Erythroblast (primary cell): ENCODE results near the gene AMPD2.

Experiments used
- GATA1 ChIP-seq: IDR thresholded peaks from 2 replicates; pipeline ENCODE4 v1.6.1; 2011; ENCODE audit warnings: low read depth, mild to moderate bottlenecking, control low read depth, low read length, moderate library complexity
- POLR2A ChIP-seq: IDR thresholded peaks from 2 replicates; pipeline ENCODE4 v1.6.1; 2011; ENCODE audit warnings: mild to moderate bottlenecking, low read length

GRCh38 chr1:109667452-109668122, 48.0 kb downstream of the AMPD2 start, which contains the start of gene GSTM2:
- TF ChIP-seq POLR2A (no peak), GATA1 (no peak)
